NCI-H146 treated with DMSO at 0.1 percent for 48 hours (cell line): ENCODE data around the gene FRYL.
"Not testable (repeated sequence)": the region's sequence is repeated elsewhere in the genome, so short reads cannot be mapped to it uniquely, and the experiment has no call there.

Experiments used
- DNase-seq: peaks from one replicate; lab custom pipeline; 2025; ENCODE audit not compliant: unreplicated experiment; lab: John Stamatoyannopoulos, UW

The FRYL gene

DNA sequence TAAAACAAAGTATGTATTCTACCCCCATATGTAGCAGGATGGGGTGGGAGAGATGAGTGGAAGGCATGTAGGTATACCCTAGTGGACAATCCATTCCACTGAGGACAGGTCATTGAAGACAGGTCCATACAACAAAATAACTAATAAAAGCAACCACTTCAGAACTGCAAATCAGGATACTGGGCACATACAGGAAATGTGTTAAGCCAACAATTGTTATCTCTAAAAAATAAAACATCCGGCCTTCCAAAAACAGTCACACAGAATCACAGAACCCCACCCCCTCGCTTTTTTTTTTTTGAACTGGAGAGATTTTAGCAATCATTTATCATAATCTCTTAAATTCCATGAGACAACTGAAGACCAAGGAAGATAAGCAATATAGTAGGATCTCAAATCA is 112.9 kb downstream of the FRYL start:
- DNase-seq = no peak

DNA sequence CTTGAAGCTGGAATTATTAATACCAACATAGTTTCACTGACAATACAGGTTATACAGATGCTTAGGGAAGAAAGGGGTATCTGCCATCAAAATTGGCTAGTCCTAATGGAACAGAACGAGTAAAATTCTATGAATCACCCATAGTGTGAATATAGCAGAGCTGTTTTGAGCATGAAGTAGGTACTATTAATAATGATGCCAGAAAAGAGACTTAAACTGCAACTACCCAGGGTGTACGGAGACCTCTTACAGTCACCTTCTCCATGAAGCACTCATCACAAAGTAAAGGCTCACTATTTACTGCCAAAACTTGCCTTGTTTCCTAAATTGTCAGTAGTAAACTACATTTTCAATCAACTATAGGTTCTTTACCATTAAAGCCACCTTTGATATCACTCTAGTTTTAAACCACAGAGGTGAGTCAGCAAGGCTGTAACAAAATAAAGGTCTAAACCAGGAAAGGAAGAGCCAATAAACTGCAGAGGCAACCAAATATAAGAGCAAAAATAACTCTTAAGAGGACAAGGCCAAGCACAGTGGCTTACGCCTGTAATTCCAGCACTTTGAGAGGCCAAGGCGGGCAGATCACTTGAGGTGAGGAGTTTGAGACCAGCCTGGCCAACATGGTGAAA is 114.4 kb downstream of the FRYL start:
- DNase-seq = no peak

DNA sequence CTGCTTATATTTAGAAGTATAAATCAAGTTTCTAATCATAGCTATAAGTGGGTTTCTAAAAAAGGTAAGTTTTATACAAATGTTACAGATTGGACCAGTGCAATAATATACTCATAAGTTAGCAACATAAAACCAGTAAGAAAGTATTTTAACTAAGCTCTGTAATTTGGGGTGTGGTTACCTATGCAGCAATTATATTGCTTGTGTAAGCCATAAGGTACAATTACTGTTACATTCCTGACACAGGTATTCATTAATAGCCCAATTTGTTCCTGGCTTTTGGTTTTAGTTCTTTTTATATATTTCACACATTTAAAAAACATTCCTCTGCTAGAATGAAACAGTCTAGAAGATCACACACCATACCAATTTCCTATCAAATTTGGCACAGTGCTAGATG is 115.1 kb downstream of the FRYL start:
- no peak for DNase-seq

DNA sequence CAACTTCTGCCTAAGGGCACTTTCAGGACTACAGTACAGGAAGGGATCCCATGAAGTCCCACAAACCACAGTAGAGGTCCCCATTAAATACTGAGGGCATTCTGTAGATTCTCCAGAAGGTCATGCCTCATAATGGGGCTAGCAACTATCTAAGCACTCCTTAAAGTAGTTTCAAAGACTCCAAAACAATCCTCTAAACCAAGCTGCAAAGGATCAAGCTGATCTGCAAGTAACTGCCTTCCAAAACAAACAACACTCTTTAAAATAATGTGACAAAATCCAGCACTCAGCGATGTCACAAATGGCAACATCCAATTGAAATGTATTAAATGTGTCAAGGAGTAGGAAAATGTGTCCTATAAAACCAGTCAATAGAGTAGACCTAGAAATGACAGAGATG is 118.7 kb downstream of the FRYL start:
- DNase-seq = no peak

DNA sequence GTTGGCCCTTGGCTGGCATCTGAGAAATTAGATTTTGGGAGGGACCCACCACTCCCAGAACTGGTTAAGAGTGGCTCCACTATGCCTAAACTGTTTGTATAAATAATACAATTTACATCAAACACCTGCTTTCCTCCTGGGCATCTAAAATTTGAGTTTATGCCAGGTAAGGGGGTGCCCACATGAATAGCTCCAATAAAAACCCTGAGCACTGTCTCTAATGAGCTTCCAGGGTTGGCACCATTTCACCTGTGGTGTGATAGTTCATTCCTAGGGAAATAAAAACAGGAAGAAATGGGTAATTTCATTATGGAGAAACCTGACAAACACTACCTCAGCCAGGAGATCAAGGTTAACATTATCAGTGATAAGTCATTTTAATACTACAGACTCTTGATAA is 119.7 kb downstream of the FRYL start:
- no peak for DNase-seq

DNA sequence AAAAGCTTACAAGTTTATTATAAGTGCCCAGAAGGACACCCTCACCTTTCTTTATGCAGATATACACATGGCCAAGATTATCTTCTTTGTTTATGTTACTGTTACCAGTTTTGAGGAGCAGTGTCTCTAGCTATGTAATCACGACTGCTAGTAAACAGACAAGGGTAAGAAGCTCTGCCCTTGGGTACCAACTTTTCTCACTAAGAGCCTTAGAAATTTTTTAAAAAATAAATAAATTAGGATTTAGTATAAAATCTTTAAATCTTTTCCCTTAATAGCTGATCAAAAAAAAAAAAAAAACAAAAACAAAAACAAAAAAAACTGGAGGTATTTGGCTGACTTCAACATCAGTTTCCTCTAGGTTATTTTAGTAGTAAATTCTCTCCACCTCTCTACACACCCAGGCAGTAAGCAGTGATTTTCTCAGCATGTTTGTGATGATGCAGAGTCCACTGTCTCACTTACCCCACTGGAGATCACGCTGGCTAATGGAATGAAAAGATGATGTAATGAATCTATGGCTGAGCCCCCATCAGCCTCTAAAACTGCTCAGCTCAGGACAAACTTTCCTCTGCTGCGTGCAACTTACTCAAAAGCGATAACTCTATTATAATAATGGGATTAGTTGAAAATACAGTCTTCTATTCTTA is 125.9 kb downstream of the FRYL start:
- DNase-seq = no peak

DNA sequence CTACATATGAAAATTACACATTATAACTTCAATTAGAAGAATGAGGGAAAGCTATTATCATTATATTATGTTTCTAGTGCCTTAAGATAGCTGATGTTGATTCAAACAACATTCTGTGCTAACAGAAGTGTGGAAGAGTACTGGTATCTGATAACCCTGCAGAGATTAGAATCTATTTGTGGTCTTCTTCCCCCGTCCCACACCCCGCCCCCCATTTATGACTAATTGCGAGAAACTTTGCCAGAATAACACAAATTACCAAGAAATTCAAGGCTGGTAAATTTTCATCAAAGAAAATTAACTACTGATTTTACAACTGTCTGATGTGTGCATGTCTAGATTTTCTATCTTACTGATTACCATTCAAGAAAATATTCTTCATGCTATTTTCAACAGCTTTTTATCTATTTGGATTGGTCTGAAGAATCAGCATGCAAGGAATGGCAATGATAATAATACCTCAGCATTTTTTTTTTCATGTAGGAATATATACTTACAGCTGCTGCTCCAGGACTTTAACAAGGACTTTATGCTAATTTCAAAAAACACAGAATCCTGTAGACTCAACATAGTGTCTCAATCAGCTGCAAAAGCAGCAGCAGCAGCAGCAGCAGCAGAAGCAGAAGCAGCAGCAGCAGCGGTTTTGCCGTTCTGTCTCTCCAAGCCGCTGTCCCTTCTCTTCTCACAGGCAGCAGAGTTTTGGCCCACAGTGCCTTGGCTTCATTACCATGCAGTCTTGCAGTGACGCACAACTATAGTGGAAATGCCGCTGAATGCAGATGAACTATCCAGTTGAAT is 126.7 kb downstream of the FRYL start:
- no peak for DNase-seq

DNA sequence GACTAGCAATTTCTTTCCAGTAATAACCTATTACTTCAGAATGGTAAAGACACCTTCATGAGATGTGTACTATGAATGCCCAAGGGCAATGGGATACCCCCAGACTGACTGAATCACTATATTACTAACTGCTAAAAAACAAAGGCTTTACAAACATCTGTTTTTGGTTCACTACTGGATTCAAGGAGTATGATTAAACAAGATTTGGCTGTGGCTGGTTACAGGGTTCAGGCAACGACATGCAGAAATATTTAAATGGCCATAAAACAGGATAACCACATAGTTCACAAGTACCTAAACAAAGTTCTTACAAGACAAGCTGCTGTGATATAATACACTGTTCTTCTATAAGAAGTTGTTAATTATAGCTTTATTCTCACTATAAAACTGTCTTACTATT is 128.2 kb downstream of the FRYL start:
- no peak for DNase-seq

DNA sequence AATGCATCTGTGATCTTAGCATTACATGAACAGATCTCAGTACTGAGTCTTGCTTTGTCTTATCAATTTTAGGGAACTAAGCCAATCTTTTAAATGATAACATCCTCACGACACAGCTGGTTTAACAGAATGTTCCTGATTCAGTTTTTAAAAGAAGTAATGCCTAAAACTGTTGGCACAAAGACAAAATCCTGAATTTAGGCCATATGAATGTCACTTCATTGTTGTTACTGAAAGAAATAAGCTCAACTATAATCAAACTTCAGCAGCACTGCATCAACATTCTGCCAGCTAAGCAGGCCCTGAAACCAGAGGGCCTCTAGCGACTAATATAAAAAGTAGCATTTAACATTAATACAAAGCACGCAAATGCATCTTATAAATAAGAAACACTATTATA is 130.6 kb downstream of the FRYL start:
- DNase-seq = no peak

DNA sequence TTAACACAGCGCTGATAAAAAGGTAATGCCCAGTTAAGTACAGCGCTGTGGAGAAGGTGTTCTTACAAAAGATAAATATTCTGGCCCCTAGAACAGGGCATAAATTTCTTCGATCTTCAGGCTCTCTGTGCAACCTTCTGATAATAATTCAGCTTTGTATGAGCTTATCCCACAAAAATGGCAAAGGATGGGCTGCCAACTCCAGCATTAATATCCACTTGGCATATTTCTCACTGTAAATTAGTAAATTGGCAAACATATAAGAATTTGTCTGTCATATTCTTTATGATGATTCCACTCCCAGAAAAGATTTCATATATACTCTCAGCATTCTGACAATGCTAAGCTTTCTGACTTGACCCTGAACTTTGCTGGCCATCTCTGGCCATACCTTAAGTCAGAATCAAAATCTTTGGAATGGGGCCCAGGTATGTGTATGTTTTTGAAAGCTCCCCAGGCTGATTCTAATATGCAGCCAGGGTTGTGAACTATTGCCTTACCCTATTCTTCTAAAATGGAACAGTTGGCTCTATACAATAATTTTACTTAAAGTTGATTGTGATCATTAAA is 134.8 kb downstream of the FRYL start:
- no peak for DNase-seq

DNA sequence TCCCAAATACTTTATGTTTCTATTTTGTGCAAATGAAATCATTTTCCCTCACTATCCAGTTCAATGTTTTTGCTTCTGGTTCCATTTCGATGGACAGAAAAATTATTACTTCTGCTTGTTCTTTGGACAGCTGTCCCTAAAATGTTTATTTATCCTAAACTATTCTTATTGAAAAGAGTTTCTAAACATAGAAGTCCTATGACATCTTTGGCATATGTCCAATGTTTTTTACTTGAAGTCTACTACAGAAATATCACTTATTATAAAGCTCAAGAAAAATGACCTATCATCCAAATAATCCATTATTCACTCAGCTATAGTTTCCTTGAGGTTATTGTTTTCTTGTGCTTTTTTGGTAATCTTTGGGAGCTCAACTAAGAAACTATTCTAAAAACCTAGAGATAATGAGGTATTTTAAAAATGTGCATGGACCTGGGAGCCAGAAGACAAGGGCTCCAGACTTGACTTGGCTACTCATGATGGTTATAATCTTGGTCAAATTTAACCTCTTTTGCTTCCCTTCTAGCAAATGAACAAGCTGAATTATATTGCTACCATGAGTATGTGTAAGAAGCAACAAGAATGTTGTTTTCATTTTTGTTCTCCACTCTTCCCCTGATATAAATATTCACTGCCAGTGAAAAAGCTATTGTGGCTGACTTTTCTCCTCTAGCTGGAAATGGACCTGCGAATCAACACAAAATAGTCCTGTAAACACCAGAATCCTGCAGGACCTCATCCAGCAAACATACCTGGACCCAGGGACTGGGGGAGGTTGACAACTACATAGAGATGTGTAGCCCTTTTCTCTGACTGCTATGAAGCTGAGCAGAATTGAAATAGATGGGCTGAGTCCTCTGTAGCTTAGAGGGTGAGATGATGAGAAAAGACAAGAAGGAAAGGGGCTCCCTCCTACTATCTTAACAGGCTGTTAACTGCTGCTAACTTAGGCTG is 137.4 kb downstream of the FRYL start:
- DNase-seq = no peak

DNA sequence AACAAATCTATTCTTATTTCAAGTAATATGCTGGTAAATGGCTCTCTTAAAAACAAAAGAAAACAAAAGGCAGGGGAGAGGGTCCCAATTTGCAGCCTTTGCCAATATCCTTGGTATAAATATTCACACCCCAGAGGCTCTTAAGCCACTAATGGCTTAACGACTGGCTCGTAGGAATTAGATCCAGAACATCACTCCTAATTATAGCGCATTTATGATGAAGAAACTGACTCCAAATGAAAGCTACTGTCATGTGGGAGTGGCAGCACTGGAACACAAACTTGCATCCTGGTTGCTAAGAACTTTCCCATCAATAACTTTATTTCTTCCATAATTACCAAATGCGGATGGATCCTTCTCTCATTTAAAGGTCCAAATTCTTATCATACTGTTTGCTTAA is 138.7 kb downstream of the FRYL start:
- DNase-seq = no peak

DNA sequence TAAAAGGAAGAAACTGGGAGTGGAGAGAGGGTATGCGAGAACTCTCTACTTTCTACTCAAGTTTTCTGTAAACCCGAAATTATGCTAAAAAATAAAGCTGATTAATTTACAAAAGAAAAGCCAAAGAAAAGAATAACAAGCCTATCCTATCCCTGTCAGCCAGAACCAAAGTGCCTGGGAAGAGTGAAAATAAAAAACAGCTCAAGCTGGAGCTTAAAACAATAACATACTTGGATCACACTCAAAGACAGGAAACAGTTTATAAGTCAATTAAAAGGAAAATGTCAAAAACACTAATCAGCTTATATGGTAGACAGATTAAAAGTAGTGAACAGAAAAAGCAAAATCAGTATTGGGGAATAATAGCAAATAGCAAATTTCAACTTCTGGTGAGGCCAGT is 139.4 kb downstream of the FRYL start:
- DNase-seq = no peak

DNA sequence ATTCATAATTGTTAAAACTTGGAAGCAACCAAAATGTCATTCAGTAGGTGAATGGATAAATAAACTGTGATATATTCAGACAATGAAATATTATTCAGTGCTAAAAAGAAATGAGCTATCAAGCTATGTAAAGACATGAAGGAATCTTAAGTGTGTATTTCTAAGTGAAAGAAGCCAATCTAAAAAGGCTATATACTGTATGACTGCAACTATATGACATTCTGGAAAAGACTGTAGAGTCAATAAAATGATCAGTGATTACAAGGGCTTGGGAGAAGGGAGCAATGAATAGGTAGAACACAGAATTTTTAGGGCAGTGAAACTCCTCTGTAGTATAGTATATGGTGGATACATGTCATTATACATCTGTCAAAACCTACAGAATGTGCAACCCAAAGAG is 139.9 kb downstream of the FRYL start:
- DNase-seq = no peak

DNA sequence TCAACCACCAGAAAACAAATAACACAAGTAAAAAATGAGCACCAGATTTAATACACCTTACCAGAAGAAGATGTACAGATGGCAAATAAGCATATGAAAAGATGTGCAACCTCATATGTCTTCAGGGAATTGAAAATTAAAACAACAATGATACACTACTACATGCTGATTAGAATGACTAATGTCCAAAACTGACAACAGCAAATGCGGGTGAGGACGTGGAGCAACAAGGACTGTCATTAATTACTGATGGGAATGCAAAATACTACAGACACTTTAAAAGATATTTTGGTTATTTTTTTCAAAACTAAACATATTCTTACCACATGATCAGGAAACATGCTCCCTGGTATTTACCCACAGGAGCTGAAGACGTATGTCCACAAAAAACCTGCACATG is 140.3 kb downstream of the FRYL start:
- DNase-seq = no peak

DNA sequence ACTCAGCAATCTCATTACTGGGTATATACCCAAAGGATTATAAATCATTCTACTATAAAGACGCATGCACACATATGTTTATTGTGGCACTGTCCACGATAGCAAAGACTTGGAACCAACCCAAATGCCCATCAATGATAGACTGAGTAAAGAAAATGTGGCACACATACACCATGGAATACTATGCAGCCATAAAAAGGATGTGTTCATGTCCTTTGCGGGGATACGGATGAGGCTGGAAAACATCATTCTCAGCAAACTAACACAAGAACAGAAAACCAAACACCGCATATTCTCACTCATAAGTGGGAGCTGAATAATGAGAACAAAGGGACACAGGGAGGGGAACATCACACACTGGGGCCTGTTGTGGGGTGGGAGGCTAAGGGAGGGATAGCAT is 141.5 kb downstream of the FRYL start:
- not testable (repeated sequence) for DNase-seq

DNA sequence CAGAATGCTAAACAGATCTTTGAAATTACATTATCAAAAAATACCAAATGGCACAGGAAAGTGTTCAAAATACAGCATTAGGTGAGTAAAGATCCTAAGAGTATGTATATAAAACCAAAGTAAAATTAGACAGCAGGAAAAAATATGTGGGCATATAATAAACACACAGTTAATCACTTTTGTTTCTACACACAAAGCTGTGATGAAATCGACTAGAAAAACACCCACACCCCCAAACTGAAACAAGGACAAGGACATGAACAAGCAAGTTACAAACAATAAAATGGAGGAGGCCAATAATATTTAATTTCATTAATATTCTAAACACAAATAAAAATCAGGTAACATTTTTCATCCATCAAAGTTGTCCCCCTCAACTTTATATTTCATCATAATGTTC is 143.2 kb downstream of the FRYL start:
- DNase-seq = no peak

DNA sequence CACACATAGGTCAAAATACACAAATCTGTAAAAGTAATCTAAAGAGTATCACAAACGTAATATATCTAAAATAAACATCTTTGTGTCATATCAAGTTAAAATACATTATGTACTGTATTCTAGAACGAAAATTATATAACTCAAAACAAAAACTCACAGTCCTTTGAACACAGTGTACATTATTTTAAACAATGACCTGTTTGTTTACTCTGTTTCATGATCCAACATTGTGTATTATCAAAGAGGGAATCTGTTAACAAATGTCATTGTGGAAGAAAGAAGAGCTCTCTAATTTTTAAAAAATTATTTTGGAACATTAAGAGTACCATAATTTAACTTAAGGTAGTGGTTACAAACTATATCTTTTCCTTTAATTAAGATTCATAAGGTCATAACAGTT is 144.1 kb downstream of the FRYL start:
- DNase-seq = no peak

DNA sequence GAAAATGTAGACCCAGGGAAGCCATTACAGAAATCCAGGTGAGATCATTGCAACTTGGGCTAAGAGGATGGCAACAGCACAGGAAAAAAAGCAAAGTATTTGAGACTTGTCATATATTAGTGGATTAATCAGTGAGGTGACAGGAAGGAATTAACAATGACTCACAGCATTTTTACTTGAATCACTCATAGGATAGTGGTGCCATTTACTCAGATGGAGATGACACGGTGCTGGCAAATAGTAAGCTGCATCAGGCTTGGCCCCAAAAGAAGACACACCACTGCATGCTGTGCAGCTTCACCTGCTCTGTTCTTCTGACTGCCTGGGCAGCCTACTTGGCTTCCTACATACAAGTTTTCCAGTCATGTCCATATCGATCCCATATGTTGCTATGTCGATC is 144.8 kb downstream of the FRYL start:
- no peak for DNase-seq

DNA sequence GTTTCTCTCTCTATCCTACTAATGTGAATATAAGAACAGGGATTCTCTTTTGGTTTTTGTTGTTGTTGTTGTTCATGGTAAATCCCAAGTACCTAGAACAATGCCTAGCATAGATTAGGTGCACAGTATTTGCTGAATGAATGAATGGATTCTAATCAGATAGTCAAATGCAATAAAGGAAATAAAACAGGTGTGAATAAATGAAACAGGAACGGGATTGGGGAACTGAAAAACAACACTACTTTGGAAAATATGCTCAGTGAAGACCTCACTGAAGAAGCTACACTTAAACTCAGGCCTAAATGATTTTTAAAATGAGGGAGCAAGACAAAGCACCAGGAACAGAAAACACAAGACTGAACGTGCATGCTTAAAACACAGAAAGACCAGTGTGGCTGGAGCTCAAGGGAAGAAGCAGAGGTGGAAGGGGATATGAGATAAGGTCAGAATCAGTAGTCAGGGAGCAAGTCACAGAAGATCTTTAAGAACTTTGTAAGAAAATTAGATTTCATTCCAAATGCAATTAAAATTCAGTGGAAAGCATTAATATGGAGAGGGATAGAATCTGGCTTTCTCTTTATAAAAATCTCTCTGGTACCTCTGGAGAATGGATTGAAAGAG is 145.3 kb downstream of the FRYL start:
- DNase-seq = no peak

DNA sequence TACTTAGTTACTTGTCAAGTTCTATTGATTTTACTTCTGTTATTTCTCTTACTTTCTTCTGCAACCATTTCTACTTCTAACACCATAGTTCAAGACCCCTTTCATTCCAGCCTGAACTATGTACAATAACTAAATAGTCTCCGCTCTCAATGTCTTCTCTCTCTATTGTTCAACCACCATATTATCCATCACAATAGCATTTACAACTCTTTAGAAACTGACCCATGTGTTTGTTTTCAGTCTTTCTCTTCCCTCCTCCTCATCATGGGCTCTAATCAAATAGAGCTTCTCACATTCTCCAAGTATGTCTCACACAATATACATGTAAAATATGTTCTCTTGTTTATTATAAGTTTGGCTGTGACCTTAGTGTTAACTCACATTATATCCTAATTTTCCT is 146.4 kb downstream of the FRYL start:
- no peak for DNase-seq
